Measurements from ENCODE around the gene C10orf105.

The C10orf105 gene

DNA sequence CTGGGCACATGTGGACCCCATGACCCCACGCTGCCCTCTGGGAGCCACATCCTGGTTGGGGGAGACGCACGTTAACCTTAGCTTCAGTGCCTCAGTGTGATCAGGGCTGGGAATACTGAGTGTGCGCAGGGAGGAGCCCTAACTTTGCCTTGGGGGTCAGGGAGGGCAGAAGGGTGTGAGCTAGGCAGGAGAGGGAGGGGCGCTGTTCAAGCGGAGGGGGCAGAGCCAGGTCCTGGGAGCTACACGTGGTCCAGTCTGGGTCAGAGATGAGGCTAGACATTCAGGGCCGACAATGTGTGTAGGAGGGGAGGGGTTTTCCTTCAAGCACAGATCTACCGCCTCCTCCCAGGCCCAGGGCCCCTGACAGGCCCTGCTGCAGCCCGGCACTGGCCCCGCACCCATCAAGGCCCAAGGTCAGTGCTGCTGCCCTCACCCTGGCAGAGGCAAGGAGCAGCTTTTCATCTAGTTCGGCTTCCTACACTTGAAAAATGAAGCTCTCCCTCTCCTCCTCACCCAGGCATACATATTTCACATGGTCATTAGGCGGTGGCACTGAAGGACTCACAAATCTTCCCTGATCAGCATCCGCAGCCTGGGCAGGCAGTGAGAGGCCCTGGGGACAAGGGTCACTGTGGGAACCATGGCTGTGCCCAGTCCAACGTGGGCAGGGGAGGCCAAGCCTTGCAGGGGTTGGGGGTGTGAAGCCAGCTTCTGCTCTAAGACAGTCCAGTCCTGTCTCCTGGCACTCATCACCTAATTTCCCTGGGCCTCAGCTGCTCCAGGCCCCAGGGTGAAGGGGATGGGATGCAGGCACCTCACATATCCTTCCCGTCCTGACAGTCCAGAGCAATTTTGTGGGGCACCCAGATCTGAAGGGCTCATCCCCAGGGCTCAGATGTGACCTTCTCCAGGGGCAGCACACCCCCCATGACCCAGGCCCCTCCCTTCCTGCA, 47.3 kb downstream of the C10orf105 start:
- no peak for DNase-seq

DNA sequence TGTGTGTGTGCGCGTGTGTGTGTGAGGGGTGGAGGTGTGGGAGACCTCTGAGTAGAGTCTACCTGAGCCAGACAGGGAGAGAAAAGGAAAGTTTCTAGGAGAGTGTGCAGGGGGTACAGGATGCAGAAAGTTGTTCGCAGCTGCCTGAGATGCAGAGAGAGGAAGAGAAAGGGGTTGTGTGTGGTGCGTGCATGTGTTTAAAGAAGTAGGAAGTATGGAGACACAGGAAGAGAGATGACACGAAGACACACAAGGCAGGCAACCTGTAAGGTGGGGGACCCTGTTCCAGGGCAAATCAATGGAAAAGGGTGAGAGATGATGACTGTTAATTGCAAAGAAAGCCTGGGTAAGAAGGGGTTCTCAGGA, 52.2 kb downstream of the C10orf105 start:
- no peak for DNase-seq

DNA sequence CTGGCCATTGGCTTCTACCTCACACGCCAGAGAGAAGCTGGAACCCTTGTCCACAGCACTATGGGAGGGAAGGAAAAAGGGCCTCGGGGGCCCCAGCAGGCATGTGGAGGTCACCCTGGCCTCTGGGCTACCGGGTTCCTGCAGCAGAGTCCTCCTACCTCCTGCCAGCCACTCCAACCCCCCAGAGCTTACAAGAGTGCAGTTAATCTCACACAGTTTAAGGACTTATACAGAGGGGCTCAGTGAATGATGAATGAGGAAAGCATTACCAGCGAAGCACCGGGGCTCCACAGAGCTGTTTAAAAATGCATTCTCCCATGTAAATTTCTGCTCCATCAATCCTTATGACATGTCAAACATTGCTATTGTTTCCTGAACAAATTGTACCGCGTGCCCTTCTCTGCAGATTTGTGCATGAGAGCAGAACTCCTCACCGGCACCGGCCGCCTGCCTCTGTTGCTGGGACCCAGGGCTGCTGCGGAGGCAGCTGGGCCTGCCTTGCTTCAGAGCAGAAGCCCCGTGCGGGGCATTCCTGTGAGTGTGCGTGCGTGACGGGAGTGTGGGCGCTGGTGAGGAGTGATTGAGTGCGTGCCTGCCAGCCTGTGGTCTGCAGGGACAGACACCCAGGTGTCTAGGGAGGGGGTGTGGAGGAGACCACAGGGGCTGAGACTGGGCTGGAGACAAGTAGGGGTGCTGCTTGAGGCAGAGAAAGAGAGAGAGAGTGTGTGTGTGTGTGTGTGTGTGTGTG, 52.8 kb downstream of the C10orf105 start:
- DNase-seq, result no peak

- no peak for DNase-seq
Measured at GRCh38 chr10:71665456-71665855, 54.1 kb downstream of the C10orf105 start.

GRCh38 chr10:71664585-71664984, 55.0 kb downstream of the C10orf105 start:
- DNase-seq, result no peak

DNA sequence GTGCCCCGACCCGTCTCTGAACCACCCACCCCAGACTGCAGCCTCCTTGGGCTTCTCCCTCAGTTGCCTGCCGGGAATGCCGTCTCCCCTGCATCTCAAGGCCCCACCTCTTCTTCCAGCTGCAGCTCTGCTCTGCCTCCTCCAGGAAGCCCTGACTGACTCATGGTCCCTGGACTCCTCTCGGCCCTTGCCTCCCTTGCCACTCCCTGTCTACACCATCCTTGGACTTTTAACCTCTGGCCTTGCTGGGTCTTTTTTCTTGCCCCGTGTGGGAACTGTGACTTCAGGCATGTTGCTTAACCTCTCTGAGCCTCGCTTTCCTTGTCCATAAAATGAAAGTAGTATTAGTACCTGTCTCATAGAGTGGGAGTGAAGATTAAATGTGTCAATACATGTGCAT, 56.3 kb downstream of the C10orf105 start:
- DNase-seq, result no peak

DNA sequence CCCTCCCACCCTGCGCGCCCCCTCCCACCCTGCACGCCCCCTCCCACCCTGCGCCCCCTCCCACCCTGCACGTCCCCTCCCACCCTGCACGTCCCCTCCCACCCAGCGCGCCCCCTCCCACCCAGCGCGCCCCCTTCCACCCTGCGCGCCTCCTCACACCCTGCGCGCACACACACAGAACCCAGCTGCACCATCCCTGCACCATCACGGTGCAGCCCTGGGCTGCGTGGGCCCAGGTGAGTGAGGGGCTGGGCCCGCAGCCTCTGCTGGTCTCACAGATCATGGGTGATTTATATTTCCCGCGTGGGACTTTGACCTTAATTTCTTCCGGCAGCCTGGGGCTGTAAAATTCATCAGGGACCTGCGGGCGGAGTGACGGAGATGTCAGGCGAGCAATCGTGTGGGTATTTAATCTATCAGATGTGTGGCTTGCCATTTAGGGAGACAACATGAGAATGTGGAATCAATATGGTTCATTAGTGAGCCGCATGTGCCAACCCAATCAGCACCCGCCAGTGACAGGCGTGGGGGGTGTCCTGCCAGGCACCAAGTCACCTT, 57.7 kb downstream of the C10orf105 start:
- no peak for DNase-seq

Measured in CD4-positive, alpha-beta T cell treated with Interleukin-17A for 1 hour (primary cell).